Measurements from ENCODE around the gene FHOD1. TPM values are rescaled to one million over a fixed set of nuclear protein-coding genes. Genes with fewer than 3 reads are reported as not detected.

Gene FHOD1
- total RNA-seq, 2 experiments from 2014 or later: 16.5 to 55.0 TPM

DNA sequence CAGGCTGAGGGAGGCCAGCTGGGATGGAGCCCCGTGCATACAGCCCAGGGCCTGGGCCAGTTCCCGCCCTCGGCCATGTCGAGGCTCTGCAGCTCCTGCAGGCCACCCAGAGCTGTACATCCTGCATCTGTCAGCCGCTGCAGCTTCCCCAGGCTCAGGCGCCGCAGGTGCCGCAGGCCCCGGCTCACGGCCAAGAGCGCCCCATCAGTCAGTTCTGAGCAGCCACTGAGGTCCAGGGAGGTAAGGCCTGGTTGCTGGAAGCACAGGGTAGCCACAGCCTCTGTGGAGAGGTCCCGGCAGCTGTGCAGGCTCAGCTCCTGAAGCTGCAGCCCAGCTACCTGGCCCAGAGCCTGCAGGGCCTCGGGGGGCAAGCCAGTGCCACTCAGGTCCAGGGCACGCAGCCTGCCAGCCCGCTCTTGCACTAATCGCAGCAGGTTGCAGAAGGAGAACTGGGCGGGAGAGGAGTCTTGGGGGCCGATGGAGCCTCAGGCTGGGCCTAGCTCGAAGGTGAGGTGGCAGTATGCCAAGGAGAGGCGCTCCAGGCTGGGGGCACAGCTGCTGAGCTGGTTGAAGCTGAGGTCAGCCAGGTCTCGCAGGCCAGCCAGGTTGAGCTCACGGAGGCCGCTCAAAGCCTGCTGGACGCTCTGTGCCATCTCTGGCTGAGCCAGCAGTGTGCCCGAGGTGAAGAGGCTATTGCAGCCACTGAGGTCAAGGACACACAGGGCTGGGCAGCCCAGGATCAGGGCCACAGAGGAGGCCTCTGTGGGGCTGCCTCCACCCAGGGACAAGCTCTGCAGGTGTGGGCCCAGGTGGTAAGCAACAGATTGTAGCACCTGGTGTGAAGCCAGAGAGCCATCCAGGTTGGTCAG is 37.0 kb downstream of the FHOD1 start:
- Histone ChIP-seq H3K27ac (ENCODE audit: low read depth, low read length, poor library complexity, severe bottlenecking) (no peak overlapping the region), H3K9me2 (ENCODE audit: insufficient read depth, low read length) (no peaks in the 10 kb centered on the region), H4K20me1 (ENCODE audit: insufficient read depth, low read length) (no peaks in the 10 kb centered on the region), H3K4me1 (ENCODE audit: insufficient read depth, low read length, poor library complexity, severe bottlenecking) (no peaks in the 10 kb centered on the region), H2AFZ (ENCODE audit: low read length) (no peak overlapping the region), H3K79me2 (ENCODE audit: insufficient read depth, low read depth, low read length) (no peaks in the 10 kb centered on the region), H3K9me3 (ENCODE audit: low read length) (no peaks in the 10 kb centered on the region), H3K36me3 (ENCODE audit: insufficient read depth, low read length) (no peaks in the 10 kb centered on the region; the same call in 1 of the 2 replicates), H3K4me3 (ENCODE audit: low read depth, low read length, poor library complexity, severe bottlenecking) (no peak overlapping the region), H3K4me2 (ENCODE audit: low read length) (no peak overlapping the region)
- no peak for TF ChIP-seq EZH2phosphoT487 (IDR thresholded peaks at IDR 0.05; ENCODE audit: borderline replicate concordance, low read depth, low read length)
- TF ChIP-seq CTCF (conservative IDR thresholded peaks at IDR 0.05; ENCODE audit: low read length): no peak
- DNase-seq (ENCODE audit: low spot score): no peak
- POLR2A ChIA-PET: no interaction called here
- BruUV-seq (replicated peaks): no TSS peak
- CTCF ChIA-PET (ENCODE audit: unreplicated experiment): no interaction called here
- intact Hi-C loops (cut with micrococcal nuclease; ENCODE audit: unreplicated experiment): no loop called here

GRCh38 chr16:67209565-67209964 is 37.7 kb downstream of the FHOD1 start:
- ChIA-PET POLR2A (interaction anchor here (0.6 to 0.7 kb wide), 2 partner anchors 35 to 1908 kb away, joined by 3 to 4 read pairs; no protein-coding TSS in a partner anchor), CTCF (ENCODE audit: unreplicated experiment) (no interaction called here)
- BruUV-seq (replicated peaks): no TSS peak
- H4K20me1 ChIP-seq (ENCODE audit: insufficient read depth, low read length): no peaks in the 10 kb centered on the region
- no peak overlapping the region for H3K4me3 ChIP-seq (ENCODE audit: low read depth, low read length, poor library complexity, severe bottlenecking)
- intact Hi-C loops (cut with micrococcal nuclease; ENCODE audit: unreplicated experiment): no loop called here
- no peaks in the 10 kb centered on the region for H3K4me1 ChIP-seq (ENCODE audit: insufficient read depth, low read length, poor library complexity, severe bottlenecking)
- TF ChIP-seq EZH2phosphoT487 (IDR thresholded peaks at IDR 0.05; ENCODE audit: borderline replicate concordance, low read depth, low read length): no peak
- TF ChIP-seq CTCF (conservative IDR thresholded peaks at IDR 0.05; ENCODE audit: low read length): no peak
- H3K27ac ChIP-seq (ENCODE audit: low read depth, low read length, poor library complexity, severe bottlenecking): no peak overlapping the region
- no peaks in the 10 kb centered on the region for H3K9me2 ChIP-seq (ENCODE audit: insufficient read depth, low read length)
- no peak for DNase-seq (ENCODE audit: low spot score)
- no peaks in the 10 kb centered on the region for H3K9me3 ChIP-seq (ENCODE audit: low read length)
- no peaks in the 10 kb centered on the region; the same call in 1 of the 2 replicates for H3K36me3 ChIP-seq (ENCODE audit: insufficient read depth, low read length)
- no peak overlapping the region for H2AFZ ChIP-seq (ENCODE audit: low read length)
- no peaks in the 10 kb centered on the region for H3K79me2 ChIP-seq (ENCODE audit: insufficient read depth, low read depth, low read length)
- no peak overlapping the region for H3K4me2 ChIP-seq (ENCODE audit: low read length)

All from OCI-LY7 (cell line).